ENCODE measurements around the gene RAE1.

RAE1 gene

DNA sequence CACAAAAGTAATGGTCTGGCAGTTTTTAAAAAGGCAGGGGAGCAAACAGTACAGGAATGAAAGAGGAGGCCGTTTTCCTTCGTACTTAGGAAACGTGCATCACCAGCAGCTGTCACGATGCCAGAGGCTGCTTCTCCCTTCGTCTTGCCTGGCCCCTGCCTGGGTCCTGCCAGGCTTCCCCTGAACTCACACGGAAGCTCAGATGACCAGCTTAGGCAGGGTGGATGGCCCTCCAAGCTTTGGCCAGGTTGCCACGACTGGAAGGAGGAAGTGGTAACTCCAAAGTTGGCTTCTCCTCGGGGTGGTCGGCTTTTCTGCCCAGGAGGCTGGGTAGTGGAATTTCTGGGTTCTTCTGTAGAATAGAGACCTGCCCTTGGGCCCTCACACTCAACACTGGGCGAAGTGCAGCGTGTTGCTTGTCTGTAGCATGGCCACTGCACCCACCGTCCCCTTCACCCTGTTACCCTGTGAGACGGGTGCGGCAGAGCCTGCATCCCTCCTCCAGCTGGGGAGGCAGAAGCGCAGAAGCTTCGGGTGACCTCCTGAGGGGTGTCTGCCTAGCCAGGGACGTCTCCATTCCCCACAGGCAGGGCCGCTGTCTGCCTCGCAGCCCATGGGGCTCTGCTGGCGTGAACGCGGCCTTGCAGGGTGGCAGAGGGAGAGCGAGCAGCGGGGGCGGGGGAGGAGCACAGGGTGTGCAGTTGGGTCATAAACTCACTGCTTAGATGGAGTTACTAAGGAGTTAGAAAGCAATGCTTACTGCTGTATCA lies 21.7 kb downstream of the RAE1 start:
- peak; percentile 50 for DNase-seq

DNA sequence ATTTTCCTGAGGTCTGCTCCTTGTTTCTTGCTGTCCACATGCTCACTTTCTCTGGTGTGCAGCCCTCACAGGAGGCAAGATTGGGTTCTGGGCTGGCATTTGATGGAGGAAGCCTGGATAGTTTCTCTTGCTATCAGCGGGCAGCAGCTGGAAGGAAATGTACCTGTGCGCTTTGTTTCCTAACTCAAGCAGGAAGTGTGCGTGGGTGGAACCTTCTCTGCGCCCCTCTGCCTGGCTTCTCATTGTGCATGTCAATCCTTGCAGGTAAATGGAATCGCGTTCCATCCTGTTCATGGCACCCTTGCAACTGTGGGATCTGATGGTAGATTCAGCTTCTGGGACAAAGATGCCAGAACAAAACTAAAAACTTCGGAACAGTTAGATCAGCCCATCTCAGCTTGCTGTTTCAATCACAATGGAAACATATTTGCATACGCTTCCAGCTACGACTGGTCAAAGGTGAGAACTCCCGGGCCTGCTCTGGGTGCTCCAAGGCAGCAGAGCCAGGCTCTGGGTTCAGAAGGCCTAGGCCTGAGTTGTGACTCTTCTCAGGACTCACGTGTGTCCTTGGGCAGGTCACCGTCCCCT lies 23.4 kb downstream of the RAE1 start:
- peak; percentile 22 for DNase-seq

DNA sequence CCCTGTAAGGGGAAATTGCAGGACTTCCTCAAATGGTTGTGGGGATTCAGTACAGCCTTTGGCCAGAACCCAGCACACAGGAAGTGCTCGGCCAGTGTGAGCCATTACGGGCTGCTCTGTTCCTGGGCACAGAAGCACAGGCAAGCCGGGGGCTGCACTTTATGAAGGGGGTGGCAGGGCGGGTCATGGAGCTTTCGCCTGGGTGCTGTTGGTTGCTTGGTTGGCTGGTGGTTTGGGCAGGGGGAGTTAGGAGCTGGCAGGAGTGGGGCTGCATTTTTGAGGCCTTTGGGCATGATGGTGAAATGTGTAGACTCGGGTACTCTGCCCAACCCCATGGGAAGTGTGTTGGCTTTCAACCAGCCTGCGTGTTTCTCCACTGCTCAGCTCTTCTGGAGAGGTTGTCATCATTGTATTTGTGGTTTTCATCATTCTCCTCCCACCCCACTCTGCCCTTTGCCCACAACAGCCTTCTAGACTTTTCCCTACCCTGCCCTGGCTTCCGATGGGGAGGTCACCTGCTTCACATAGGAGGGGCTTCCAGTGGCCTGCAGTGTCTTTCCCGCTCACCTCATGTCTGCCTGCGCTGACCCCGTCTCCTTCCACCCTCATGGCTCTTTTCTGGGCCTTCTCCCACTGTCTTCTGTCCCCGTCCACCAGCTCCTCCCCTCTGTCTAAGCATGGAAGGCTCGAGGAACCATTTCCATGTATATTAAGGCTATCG lies 24.0 kb downstream of the RAE1 start:
- no peak for DNase-seq

- no peak for DNase-seq
Observed at GRCh38 chr20:57375652-57376230, 24.7 kb downstream of the RAE1 start.

DNA sequence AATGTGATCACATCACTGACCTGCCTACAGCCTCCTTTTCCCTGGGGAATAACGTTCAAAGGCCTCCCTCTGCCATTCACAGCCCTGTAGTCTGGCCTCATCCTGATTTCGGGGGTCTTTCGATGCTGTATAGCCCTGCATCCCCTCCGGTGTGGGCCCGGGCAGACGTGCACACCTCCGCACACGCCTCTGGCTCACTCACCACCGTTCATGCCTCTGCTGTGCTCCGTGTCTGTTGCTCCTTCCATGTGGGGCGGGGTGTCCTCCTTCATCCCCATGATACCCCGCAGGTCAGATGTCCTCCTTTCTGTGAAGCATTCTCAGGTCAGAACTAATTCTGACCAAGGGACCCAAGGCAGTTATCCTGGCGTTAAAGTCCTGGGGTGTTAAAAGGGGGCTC lies 26.3 kb downstream of the RAE1 start:
- DNase-seq: no peak

DNA sequence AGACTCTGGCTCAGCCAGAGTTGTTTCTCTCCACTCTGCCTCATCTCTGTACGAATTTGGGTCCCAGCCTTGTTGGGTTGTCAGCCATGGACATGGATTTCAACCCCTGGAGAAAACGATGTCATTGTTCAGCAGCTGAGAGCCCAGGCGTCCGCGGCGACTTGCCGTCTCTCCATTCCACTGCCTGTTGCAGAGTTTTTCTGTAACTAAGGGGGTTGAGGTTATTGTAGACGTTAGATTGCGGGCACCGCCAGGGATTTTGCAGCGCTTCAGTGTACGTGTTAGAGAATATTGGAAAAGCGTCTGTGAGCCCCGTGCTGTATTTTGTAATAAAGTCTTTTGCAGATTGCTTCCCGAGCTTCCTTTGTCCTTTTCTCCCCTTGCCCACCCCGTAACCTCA lies 27.1 kb downstream of the RAE1 start:
- no peak for DNase-seq

- no peak for DNase-seq
Observed at GRCh38 chr20:57378646-57379262, 27.7 kb downstream of the RAE1 start.

- no peak for DNase-seq
Observed at GRCh38 chr20:57379263-57379647, 28.2 kb downstream of the RAE1 start.

DNA sequence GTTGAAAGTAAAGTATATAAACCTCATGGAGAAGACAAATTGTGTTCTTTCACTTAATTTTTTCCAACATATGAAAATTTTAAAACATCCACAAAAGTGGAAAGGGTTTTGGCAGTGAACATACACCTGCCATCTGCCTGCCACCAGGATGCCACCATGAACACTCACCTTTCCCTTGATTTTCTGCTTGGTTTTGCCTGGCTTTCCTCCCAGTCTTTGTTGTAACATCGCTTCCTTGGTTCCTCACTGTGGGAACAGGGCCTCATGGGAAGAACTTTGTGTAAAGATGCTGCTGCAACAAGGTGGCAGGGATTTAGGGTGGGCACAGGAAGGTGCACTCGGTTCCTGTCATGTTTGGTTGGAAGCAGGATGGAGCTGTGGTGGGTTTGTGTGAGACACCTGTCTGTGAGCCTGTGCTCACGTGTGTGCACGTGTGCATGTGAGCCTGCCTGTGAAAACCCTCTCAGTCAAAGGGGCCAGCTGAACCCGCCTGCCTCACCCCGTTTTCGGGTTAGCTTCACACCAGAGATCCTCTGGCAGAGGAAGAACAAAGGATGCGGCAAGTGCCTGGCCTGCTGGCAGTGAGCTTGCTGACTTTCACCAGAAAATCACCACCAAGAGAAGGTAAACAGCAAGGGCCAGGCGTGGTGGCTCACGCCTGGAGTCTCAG lies 29.2 kb downstream of the RAE1 start:
- peak; percentile 37 for DNase-seq

DNA sequence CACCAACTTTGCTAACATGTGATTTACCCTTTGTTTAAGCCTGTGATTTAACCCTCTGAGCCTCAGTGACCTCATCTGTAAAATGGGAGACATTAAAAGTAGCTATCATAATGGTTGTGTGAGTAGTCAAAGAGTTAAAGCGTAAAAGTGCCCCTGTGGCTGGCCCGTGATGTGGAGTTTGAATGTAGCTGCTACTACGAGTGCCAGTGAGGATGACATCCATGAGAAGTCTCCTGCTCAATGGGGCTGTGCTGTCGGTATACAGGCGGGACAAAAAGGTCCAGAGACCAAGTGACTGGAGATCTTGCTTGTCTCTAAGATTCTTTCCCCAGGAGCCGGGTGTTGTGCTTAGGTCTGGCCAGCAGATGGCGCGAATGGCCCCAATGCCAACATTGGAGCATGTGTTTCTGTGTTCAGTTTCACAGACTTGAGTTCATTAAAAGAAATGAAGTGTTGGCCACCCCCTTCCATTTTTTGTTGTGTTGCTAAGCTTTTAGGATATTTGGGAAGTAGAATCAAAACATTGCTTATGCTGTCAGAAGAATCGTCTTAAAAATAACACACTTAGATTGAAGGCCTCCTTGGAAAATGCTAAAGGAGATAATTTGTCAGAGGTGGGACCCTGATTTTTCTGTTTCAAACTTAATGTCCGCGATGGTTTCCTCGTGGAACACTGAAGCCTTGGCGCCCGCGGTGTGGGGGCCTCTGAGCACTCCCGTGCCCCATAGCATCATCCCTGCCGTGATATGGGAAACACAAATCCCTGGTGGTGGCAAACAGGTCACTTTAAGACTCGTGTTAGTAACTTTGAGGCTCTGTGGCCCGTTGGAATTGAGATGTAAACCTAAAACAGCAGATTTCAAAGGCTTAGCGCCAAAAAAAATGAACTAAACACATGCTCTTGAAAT lies 30.8 kb downstream of the RAE1 start:
- peak; percentile 92 for DNase-seq

DNA sequence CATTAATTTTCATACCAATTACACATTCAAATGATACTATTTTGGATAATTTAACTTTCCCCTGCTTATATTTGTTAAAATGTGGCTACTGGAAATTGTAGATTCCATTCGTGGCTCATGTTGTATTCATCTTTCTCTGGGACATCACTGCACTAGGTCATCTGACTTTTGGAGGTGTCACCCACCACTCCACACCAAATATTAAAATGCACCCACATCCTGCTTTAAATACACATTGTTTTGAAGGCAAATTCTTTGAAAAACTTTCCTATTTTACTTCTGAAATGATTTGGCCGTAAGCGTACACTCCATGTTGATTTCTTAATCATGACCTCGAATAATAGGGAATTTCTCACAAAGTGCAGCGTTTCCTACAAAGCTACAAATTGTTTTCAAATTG lies 31.5 kb downstream of the RAE1 start:
- no peak for DNase-seq

DNA sequence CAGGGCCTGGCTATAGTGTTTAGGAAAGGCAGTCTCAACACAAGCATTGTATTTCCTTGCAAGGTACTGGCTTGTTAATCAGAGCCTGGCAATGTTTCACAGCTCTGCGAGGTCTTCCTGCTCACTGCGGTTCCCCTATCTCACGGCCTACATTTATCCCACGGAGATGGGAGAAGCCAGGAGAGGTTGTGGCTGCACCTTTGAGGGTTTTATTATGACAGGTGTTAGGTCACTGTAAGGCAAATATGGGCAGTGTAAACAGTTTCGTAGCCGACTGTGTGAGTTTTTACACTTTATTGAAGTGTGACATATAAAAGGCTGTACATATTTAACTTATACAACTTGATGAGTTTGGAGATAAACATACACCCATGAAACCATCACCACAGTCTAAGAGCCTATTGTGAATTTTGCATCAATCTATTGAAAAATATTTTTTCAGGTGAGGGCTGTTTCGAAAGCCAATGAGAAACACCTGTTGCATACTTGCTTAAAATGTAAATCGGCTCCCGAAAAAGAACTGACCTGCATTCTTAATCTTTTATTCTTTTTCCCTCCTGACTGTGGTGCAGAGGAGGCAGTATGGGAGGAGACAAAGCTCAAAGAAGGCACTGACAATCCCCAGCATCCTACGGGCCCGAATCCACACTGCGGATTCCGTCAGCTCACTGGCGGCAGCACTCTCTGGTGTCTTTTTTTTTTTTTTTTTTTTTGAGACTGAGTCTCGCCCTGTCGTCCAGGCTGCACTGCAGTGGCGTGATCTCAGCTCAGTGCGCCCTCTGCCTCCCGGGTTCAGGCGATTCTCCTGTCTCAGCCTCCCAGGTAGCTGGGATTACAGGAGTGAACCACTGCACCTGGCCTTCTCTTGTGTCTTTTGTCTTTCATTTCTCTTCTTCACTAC lies 32.6 kb downstream of the RAE1 start:
- no peak for DNase-seq

DNA sequence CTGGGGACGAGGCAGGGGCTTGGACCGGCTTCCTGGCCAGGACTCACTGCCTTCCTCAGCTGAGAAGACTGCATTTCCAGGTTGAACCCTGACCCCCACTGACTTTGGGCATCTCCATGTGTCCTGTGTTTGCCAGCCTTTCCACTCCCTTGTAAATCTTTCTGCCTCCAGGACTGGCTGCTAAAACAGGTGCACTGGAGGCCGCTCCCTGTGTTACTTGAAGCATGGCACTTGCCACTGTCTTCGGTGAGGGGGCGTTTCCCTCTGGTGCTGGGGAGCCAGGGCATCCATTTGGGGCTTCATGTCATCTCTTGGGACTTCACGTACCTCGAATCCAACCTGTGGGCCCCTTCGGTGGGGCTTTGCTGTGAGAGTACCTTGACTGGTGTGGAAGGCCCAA lies 33.4 kb downstream of the RAE1 start:
- no peak for DNase-seq

DNA sequence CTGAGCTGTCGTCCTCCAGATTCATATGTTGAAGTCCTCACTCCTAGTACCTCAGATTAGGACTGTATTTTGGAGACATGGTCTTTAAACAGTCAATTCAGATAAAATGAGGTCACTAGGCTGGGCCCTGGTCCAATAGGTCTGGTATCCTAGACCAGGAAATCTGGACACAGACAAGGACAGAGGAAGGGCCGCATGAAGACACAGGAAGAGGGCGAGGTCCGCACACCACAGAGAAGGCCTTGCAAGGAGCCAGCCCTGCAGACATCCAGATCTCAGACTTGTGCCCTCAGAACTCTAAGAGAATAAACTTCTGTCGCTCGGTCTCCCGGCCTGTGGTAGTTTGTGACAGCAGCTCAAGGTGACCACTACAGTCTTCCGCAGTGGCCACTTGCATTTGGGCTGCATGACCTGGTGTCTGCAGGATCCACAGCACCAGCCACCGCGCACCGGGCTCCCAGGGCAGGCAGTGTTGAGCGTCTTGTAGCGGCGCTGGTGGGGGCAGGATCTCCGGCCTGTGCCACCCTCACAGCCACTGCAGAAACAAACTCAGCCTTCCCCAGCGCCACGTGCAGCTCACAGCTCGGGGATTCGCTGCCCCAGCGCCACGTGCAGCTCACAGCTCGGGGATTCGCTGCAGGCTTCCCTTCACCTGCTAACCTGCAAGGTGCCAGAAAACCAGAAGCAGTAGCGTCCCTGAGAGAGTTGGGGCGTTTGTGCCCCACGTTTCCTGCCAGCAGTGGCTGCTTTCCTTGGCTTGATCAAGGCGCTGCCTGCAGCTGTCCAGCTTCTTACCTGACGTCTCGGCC lies 34.1 kb downstream of the RAE1 start:
- DNase-seq: no peak

DNA sequence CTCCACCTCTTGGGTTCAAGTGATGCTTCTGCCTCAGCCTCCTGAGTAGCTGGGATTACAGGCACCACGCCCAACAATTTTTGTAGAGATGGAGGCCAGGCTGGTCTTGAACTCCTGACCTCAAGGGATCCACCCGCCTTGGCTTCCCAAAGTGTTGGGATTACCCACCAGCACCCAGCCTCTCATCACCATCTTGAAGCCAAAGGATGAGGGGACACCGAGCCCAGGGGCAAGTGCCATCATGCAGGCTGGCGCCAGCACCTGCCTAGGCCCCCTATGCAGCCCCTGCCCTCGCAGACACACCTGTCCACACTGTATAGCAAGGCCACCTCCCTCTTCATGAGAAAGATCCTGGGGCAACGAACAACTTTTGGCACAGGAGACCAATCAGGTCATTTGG lies 34.9 kb downstream of the RAE1 start:
- DNase-seq: no peak

GRCh38 chr20:57386762-57387161 lies 35.7 kb downstream of the RAE1 start:
- DNase-seq: no peak

DNA sequence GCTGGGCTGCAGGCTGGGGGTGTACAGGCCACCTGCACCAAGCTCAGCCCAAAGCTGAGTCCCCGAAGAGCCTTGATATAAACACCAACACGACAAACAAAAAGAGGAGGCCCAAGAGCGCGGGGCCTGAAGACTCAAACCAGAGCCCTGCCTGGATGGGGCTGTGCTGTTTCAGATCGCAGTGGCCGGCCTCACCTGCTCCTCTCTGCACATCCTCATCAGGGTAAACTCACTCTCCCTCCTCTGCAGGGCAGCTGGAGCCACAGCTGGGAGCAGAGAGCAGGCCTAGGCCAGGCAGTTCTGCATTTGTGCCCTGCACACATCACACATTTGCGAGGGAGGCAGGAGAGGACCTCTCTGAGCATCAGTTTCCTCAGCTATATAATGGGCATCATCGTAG lies 36.4 kb downstream of the RAE1 start:
- no peak for DNase-seq

GRCh38 chr20:57387945-57388371 lies 36.9 kb downstream of the RAE1 start:
- peak; percentile 81 for DNase-seq

DNA sequence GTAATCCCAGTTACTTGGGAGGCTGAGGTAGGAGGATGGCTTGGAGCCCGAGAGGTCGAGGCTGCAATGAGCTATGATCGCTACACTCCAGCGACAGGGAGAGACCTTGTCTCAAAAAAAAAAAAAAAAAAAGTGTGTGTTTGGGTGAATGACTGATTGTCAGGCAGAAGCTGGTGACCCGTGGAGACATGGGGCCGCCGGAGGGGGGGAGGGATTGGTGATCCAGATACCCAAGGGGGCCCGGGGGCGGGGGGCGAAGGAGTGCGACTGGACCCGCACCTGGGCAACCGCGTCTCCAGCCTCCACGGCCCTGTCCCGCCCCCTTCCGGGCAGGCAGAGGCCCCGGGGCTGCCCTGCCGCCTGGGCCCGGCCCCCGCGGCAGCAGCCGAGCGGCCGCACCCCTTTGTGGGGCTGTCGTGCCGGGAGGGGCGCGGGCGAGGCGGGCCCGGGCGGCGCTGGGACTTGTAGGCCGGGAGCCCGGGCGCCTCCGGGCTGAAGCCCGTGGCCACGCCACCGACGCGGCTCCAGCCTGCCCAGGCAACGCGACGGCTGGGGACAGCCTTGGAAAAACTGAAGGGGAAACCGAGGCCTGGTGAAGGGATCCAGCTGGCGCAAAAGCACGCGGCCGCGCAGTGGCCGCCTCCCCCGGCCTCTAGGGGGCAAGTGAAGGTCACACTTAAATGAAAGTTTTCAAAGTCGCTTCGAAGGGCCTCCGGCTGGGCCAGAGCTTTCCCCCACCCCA lies 38.1 kb downstream of the RAE1 start:
- peak; percentile 77 for DNase-seq
